ENCODE data around the gene TIMP3.

DNA sequence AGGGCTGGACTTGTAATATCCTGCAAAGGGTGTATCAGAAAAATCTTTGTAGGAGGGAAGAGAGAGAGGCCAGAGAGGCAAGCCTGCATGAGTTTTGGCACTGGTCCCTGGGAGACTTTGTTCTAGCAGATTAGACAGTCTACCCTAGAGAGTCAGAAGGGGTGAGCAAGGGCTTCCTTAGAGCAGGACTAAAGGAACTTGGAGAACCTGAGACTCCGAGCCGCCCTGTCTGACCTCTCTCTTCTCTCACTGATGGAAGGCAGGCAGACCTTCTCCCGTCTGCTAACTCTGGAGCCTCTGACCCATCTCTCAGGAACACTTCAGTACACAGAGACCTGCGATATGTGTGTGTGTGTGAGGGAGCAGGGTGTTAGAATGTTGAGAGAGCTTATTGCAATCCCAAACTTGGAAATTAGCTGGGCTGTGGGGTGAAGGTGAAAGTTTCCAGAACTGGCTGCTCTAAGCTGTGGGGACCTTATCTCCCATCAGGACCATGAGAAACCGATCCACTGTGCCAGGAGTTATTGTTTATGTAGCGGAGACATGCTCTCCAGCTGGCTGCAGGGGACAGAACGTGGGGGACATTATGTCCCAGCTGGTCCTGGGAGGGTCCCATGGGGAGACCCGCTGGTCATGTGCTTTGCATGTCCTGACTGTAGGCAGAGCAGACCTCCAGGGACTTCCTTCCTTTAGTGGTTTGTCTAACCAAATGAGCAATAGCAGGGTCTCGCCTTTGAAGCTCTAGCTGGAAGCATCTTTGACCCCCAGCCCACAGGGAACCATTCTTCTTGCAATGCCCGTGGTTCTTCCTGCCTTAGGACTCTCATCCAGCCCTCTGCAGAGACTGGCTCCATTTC is 51.1 kb downstream of the TIMP3 start:
- TF ChIP-seq YY1 (IDR thresholded peaks at IDR 0.05; ENCODE audit: insufficient read depth, insufficient read length) (no peak), ZNF274 (IDR thresholded peaks at IDR 0.05; ENCODE audit: low read depth, low read length) (no peak)
